NCI-H226 (cell line): ENCODE data around the gene RAB15.
"Not testable (repeated sequence)": the region's sequence is repeated elsewhere in the genome, so short reads cannot be mapped to it uniquely, and the experiment has no call there.

Experiments
- DNase-seq: peaks from one replicate; pipeline ENCODE4 v3.0.0-alpha.2; 2015

Gene RAB15

GRCh38 chr14:64934338-64934929 lies 37.7 kb downstream of the RAB15 start:
- DNase-seq, result no peak

GRCh38 chr14:64932231-64932630 lies 39.9 kb downstream of the RAB15 start:
- DNase-seq, result no peak

GRCh38 chr14:64931123-64931522 lies 41.0 kb downstream of the RAB15 start:
- no peak for DNase-seq

DNA sequence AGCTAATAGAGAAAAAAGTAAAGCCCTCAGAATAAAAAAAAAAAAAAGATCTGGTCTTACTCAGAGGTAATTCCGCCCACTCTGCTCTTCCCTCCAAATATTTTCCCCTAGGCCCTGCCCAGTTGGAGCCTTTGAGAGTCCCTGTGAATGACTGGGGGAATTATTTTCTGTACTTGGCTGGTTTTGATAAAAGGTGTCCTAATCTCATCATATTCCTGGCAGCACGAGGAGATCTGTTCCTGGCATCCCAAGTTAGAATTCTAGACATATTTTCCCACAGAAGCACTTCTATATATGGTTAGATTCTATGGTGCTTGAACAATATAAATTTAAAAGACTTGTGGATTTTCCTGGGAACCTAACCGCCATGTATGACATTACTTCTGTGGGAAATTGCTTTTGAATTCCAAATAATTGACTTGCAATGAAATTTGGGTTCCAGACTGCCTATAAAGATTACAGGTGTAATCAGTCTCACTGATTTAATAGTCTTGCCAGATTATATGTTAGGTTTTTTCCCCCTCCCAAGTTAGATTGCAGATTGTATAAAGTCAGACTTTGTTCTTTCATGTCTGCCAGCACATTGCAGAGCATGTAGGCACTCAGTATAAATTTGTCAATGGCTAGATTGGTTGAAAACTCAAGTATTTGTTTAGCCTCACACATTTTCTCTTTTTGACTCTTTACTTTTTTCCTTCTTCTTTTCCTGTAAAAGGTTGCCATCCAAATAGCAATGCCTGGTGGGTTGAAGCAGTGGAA lies 41.9 kb downstream of the RAB15 start:
- no peak for DNase-seq

GRCh38 chr14:64929014-64929359 lies 43.1 kb downstream of the RAB15 start:
- no peak for DNase-seq

DNA sequence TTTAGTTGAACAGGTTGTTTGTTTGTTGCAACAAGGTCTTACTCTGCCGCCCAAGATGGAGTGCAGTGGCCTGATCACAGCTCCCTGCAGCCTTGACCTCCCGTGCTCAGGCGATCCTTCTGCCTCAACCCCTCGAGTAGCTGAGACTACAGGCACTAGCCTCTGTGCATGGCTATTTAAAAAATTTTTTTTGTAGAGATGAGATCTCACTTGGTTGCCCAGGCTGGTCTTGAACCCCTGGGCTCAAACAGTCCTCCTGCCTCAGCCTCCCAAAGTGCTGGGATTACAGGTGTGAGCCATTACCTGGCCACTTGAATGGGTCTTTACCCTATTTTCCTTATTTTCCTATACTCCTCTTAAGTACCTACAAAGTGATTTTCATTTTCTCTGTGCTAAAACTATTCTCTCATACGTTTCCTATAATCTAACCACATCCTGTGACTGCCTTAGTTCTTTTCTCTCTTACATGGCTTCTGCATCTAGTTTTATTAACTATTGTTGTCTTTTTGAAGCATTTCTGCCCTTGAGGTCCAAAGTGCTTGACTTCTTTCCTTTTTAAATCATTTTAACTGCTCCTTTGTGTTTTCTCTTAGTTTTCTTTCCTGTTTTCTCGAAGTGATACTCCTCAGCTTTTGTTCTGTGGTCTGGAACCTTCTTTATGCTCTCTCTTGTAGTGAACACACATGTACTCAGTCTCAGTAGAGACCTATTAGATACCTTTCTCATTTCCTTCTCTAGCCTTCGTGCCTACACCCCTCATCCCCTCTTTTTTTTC lies 43.7 kb downstream of the RAB15 start:
- no peak for DNase-seq

GRCh38 chr14:64927031-64927430 lies 45.1 kb downstream of the RAB15 start:
- no peak for DNase-seq

GRCh38 chr14:64926398-64926995 lies 45.6 kb downstream of the RAB15 start:
- no peak for DNase-seq

DNA sequence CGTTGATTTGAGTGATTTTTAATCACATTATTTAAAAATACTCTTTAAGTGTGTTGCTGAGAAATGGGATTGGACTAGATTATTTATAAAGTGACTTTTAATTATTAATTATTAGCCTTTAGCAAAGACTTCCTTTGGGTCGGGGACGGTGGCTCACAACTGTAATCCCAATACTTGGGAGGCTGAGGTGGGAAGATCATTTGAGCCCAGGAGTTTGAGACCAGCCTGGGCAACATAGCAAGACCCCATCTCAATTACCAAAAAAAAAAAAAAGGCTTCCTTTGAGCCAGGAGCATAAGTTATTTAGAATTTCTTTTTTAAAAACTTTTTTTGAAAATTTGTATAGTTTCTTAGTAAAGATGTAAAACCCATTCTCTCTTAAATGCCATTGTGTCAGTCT lies 49.1 kb downstream of the RAB15 start:
- DNase-seq, result no peak

GRCh38 chr14:64920465-64920864 lies 51.7 kb downstream of the RAB15 start:
- DNase-seq, result no peak

DNA sequence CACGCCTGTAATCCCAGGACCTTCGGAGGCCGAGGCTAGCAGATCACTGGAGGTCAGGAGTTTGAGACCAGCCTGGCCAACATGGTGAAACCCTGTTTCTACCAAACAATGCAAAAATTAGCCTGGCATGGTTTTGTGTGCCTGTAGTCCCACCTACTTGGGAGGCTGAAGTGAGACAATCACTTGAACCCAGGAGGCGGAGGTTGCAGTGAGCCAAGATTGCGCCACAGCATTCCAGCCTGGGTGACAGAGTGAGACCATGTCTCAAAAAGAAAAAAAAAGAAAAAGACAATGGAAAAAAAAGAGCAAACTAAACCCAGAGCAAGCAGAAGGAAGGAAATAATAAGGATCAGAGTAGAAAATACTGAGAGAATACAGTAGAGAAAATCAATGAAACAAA lies 52.5 kb downstream of the RAB15 start:
- no peak for DNase-seq

DNA sequence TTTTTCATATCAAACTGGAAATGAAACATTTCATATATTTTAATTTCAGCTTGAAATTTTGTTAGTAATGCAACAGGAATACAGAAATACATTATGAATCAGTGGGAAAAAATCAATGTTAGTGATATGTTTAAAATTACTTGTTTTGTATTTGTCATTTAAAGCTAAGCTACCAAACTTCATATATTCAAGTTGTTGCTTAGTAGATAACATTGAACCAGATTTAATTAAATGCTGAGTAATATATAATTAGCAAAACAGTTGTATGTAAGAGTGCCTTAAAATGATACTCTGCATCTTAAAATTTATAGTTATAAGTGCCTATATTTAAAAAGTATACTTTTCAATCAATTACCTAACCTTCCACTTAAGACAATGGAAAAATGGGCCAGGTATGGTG lies 52.9 kb downstream of the RAB15 start:
- no peak for DNase-seq

GRCh38 chr14:64918216-64918615 lies 53.9 kb downstream of the RAB15 start:
- DNase-seq, result no peak

DNA sequence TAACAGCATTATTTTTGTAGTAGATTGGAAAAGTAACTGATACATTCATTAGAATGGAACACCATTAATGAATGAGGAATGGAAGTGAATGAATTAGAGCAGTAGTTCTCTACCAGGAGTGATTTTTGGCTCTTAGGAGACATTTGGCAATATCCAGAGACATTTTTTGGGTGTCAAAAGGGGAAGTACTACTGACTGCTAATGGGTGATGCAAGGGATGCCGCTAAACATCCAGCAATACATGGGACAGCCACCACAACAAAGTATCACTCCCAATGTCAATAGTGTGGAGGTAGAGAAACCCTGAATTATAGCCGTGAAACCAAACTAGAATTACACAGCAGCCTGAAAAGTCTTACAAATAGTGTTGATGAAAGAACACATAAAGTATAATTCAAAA lies 56.3 kb downstream of the RAB15 start:
- DNase-seq, result no peak

- no peak for DNase-seq
Measured at GRCh38 chr14:64915029-64915424, 57.1 kb downstream of the RAB15 start.

GRCh38 chr14:64914237-64915028 lies 57.7 kb downstream of the RAB15 start, which contains the start of gene CHURC1:
Gene CHURC1, plus strand, starts transcription at chr14:64914455. Its CDS starts 41 bp downstream, at chr14:64914496.
- DNase-seq, result peak; percentile 99

- not testable (repeated sequence) for DNase-seq
Measured at GRCh38 chr14:64913477-64913876, 58.7 kb downstream of the RAB15 start.

DNA sequence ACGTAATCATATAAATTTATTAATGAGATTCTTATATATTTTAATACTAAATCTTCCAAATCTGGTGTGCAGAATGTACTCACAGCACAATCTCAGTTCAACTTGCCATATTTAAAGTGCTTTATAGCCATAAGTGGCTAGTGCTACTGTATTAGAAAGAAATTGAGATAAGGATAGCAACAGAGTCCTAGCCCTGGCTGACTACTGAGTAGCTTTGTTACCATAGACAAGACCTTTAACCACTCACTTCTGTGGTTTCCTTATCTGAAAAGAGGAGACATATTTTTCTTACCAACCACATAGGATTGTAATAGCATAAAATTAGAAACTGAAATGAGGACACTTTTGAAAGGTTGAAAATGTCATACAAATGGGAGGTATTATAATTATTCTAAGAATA lies 59.9 kb downstream of the RAB15 start:
- peak; percentile 50 for DNase-seq

DNA sequence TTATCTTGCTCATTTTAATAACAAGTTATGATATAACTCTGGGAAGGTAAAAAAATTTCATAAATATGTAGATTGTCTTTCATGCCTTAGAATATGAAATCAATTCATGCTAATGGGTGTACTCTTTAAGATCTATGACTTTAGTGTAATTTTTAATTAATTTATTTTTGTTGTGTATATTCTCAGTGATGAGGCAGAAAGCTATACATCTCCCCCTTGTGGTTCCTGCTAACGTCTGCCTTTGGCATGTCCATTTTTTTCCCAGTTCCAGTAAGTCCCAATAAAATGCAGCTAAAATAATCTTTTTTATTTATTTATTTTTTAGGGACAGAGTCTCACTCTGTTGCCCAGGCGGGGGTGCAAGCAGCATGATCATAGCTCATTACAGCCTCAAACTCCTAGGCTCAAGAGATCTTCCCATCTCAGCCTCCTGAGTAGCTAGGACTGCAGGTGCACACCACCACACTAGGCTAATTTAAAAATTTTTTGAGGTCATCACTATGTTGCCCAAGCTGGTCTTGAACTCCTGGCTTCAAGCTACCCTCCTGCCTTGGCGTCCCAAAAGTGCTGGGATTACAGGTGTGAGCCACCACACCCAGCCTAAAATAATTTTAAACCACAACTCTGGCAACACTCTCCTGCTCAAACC lies 61.2 kb downstream of the RAB15 start:
- DNase-seq, result no peak

- DNase-seq, result peak; percentile 71
Measured at GRCh38 chr14:64906022-64906421, 66.1 kb downstream of the RAB15 start.

- peak; percentile 91 for DNase-seq
Measured at GRCh38 chr14:64899958-64900357, 72.2 kb downstream of the RAB15 start.
